Hepatocyte (in vitro differentiated cells): ENCODE data around the gene VEGFD. TPM values are rescaled to one million over a fixed set of nuclear protein-coding genes. Genes with fewer than 3 reads are reported as not detected.

Source experiments
- DNase-seq: peaks from one replicate; pipeline ENCODE4 v3.0.0-alpha.2; 2016; ENCODE audit warnings: low spot score
- H2AFZ ChIP-seq: fragments of 200-600 bp; sonication (generic); 2 replicates; pipeline ENCODE4 v1.6.0; 2016; ENCODE audit warnings: antibody characterized with exemption, mild to moderate bottlenecking
- H3K27ac ChIP-seq: fragments of 200-600 bp; sonication (generic); 2 replicates; pipeline ENCODE4 v1.5.1; 2016; ENCODE audit warnings: mild to moderate bottlenecking
- H3K27me3 ChIP-seq: fragments of 200-600 bp; sonication (generic); 2 replicates; pipeline ENCODE4 v1.6.1; 2016
- H3K36me3 ChIP-seq: fragments of 200-600 bp; sonication (generic); replicated peaks from 2 replicates; pipeline ENCODE4 v1.5.1; 2016; ENCODE audit warnings: low read depth; ENCODE audit not compliant: insufficient read depth
- H3K4me1 ChIP-seq: fragments of 200-600 bp; sonication (generic); 2 replicates; pipeline ENCODE4 v1.5.1; 2016; ENCODE audit warnings: mild to moderate bottlenecking, moderate library complexity; ENCODE audit not compliant: insufficient read depth
- H3K4me2 ChIP-seq: fragments of 200-600 bp; sonication (generic); 2 replicates; pipeline ENCODE4 v1.6.0; 2016
- H3K4me3 ChIP-seq: fragments of 200-600 bp; sonication (generic); 2 replicates; pipeline ENCODE4 v1.5.1; 2016; ENCODE audit warnings: mild to moderate bottlenecking
- H3K79me2 ChIP-seq: fragments of 200-600 bp; sonication (generic); 2 replicates; pipeline ENCODE4 v1.6.0; 2017; ENCODE audit warnings: mild to moderate bottlenecking
- H3K9me2 ChIP-seq: fragments of 200-600 bp; sonication (generic); replicated peaks from 2 replicates; pipeline ENCODE4 v1.6.0; 2017; ENCODE audit warnings: mild to moderate bottlenecking; ENCODE audit not compliant: insufficient read depth
- H3K9me3 ChIP-seq: fragments of 200-600 bp; sonication (generic); 2 replicates; pipeline ENCODE4 v1.5.1; 2016; ENCODE audit warnings: low read depth, mild to moderate bottlenecking
- H4K20me1 ChIP-seq: fragments of 200-600 bp; sonication (generic); 2 replicates; pipeline ENCODE4 v1.6.0; 2016; ENCODE audit warnings: mild to moderate bottlenecking; ENCODE audit not compliant: insufficient read depth, poor library complexity, severe bottlenecking
- EZH2 ChIP-seq: fragments of 200-600 bp; sonication (generic); IDR thresholded peaks from 2 replicates; pipeline ENCODE4 v1.6.1; 2016; ENCODE audit warnings: antibody characterized with exemption, mild to moderate bottlenecking, borderline replicate concordance
- EZH2phosphoT487 ChIP-seq: fragments of 200-600 bp; sonication (generic); IDR thresholded peaks from one replicate; pipeline ENCODE4 v1.6.1; 2018; ENCODE audit warnings: antibody characterized with exemption, mild to moderate bottlenecking, low read depth, moderate library complexity; ENCODE audit not compliant: unreplicated experiment, severe bottlenecking
- WGBS: methylation state at CpG from one replicate; pipeline ENCODE4 v1.1.6; 2016; ENCODE audit warnings: low lambda C conversion rate; ENCODE audit errors: missing lambda C conversion rate; 5-methylcytosine and 5-hydroxymethylcytosine counted together
- polyA plus RNA-seq: library from polyadenylated mRNA; unstranded; fragments of >200 nt; fragmentation: Nextera tagmentation; extraction: Ambion mirVana; gene quantifications from 2 replicates; pipeline ENCODE4 v1.2.1, GENCODE V29; 2016
- total RNA-seq: library from RNA; depleted of rRNA; stranded (reverse); fragments of >200 nt; gene quantifications from 2 replicates; pipeline ENCODE4 v1.2.3, GENCODE V29; 2014
- TF ChIP-seq, protein P1 (sequence below): fragments of 200-600 bp; sonication (generic); IDR thresholded peaks from 2 replicates; pipeline ENCODE4 v1.5.1; 2016; ENCODE audit warnings: antibody characterized with exemption, mild to moderate bottlenecking; ENCODE audit not compliant: poor library complexity

VEGFD gene
- total and polyA plus RNA-seq, 2 experiments from 2014 or later: 0.39 to 0.80 TPM

DNA sequence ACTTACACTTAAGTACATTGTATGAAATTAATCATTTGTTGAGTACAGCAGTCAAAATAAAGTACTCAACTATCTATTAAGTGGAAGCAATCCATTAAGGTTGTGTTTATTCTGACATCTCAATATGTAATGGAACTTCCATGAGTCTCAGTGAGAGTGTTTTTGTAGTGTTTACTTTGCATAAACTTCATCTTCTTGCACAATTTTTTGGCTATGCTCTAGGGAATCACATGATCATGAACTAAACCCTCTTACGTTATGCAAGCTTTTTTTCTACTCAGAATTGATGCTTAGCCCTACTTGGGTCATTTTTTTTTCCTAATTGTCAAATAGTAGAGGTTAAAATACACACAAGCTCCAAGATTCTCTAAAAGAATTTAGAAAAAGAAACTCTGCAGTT lies 27.8 kb downstream of the VEGFD start:
- Histone ChIP-seq H3K36me3 (no peaks in the 10 kb centered on the region), H3K9me2 (no peaks in the 10 kb centered on the region), H3K4me3 (no peak overlapping the region), H2AFZ (no peak overlapping the region), H3K27ac (peak overlapping the region; percentile 13), H3K79me2 (no peaks in the 10 kb centered on the region), H3K4me1 (no peaks in the 10 kb centered on the region), H3K9me3 (no peaks in the 10 kb centered on the region), H4K20me1 (no peaks in the 10 kb centered on the region), H3K27me3 (no peaks in the 10 kb centered on the region), H3K4me2 (no peak overlapping the region)
- no peak for TF ChIP-seq EZH2
- TF ChIP-seq, protein P1, sequence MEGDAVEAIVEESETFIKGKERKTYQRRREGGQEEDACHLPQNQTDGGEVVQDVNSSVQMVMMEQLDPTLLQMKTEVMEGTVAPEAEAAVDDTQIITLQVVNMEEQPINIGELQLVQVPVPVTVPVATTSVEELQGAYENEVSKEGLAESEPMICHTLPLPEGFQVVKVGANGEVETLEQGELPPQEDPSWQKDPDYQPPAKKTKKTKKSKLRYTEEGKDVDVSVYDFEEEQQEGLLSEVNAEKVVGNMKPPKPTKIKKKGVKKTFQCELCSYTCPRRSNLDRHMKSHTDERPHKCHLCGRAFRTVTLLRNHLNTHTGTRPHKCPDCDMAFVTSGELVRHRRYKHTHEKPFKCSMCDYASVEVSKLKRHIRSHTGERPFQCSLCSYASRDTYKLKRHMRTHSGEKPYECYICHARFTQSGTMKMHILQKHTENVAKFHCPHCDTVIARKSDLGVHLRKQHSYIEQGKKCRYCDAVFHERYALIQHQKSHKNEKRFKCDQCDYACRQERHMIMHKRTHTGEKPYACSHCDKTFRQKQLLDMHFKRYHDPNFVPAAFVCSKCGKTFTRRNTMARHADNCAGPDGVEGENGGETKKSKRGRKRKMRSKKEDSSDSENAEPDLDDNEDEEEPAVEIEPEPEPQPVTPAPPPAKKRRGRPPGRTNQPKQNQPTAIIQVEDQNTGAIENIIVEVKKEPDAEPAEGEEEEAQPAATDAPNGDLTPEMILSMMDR: no peak
- no peak for TF ChIP-seq EZH2phosphoT487
- peak; percentile 12 for DNase-seq
- 60% methylated on average over 1 of the region's 1 CpG for WGBS

DNA sequence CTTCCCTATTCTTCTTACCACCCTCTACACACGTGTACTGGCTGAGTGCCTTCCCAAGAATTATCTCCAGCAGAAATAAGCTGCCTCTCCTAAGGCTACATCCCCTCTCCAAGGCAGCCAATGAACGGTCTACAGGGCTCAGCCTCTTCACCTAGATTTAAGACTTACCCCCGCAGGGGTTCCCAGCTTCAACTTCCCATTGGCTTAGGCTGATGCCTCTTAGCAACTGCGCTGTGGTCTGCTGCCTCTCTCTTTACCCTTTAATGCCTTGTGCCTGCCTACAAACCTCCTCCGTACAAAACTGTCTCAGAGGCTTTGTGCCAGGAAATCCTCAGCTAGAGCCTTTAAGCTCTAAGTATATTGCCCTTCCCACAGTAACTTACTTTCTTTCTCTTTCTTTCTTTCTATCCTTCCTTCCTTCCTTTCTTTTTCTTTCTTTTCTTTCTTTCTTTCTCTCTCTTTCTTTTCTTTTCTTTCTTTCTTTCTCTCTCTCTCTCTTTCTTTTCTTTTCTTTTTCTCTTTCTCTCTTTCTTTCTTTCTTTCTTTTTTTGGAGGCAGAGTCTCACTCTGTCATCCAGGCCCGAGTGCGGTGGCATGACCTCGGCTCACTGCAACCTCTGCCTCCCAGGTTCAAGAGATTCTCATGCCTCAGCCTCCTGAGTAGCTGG lies 33.8 kb downstream of the VEGFD start:
- Histone ChIP-seq H4K20me1 (no peaks in the 10 kb centered on the region), H2AFZ (no peak overlapping the region), H3K4me1 (no peaks in the 10 kb centered on the region), H3K4me3 (no peak overlapping the region), H3K27me3 (no peaks in the 10 kb centered on the region), H3K9me3 (no peaks in the 10 kb centered on the region), H3K27ac (no peak overlapping the region), H3K79me2 (no peaks in the 10 kb centered on the region), H3K4me2 (no peak overlapping the region), H3K9me2 (no peaks in the 10 kb centered on the region), H3K36me3 (no peaks in the 10 kb centered on the region)
- TF ChIP-seq EZH2phosphoT487: no peak
- DNase-seq: no peak
- 71% methylated on average over 8 of the region's 8 CpGs for WGBS

DNA sequence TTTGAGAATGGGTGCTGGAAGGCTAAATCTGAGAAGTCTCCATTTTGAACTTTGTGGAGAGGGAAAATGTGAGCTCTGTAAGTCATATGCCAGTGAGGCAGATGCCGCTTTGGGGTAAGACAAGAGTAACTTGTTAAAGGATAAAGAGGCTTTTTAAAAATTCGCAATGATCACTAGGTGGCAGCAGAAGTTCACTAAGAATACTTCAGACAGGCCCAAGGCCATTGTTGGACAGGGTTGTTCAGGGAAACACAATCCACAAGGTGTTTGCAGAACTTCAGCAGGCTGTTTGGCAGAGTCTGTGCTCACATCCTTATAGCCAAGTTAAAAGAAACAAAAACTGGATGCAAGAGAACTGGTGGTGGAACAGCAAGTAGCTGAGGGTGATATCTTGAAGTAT lies 35.2 kb downstream of the VEGFD start:
- Histone ChIP-seq H3K27me3 (no peaks in the 10 kb centered on the region), H4K20me1 (no peaks in the 10 kb centered on the region), H3K9me2 (no peaks in the 10 kb centered on the region), H3K79me2 (no peaks in the 10 kb centered on the region), H3K4me2 (no peak overlapping the region), H2AFZ (no peak overlapping the region), H3K9me3 (no peaks in the 10 kb centered on the region), H3K4me3 (no peak overlapping the region), H3K4me1 (no peaks in the 10 kb centered on the region), H3K36me3 (no peaks in the 10 kb centered on the region), H3K27ac (no peak overlapping the region)
- WGBS: 25% methylated on average over 2 of the region's 2 CpGs
- DNase-seq: peak; percentile 89
- TF ChIP-seq EZH2phosphoT487 (no peak), EZH2 (no peak)
- TF ChIP-seq, protein P1: peak; percentile 80

DNA sequence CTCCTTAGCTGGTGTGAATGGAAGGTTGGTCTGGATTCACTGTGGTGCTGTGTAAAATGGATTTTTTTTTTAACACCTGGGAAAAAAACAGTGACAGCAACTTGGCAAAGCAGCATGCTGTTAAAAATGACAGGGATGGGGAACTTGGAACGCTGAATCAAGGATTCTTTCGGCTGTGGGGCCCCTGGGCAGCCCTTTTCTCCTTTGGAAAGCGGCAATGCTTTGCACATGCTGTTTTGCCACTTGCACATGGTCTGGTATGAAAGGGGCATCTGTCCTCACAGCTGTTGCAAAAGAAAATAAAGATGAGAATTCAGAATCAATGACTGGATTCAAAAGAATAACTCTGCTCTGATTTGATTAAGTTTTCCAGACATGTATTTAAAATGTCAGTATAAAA lies 38.2 kb downstream of the VEGFD start:
- Histone ChIP-seq H3K4me2 (no peak overlapping the region), H3K9me3 (no peaks in the 10 kb centered on the region), H4K20me1 (no peaks in the 10 kb centered on the region), H3K27ac (no peak overlapping the region), H3K4me1 (peaks cover 5% of the 10 kb centered on the region), H3K9me2 (no peaks in the 10 kb centered on the region), H2AFZ (no peak overlapping the region), H3K36me3 (no peaks in the 10 kb centered on the region), H3K4me3 (no peak overlapping the region), H3K79me2 (no peaks in the 10 kb centered on the region), H3K27me3 (no peaks in the 10 kb centered on the region)
- WGBS: 87% methylated on average over 3 of the region's 3 CpGs
- no peak for DNase-seq
- TF ChIP-seq EZH2 (no peak), EZH2phosphoT487 (no peak)
- TF ChIP-seq, protein P1: no peak
